ENCODE measurements around the gene PHC2.

DNA sequence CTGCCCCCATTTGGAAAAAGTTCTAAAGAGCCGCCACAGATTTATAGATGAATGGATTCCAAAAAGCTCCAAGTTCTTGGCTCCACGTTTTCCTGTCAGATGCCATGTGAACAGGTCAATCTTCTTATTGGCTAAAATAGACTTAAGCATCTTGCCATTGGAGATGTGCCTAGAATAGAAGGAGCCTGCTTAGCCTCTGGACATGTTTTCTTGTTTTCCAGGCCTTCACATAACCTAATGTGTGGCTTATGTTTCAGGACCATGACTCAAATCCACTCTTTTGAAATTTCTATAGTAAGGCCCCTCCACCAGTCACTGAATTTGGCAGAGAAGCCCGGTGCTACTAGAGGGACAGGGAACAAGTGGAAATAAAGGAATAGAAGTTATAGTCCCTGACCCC lies 31.5 kb downstream of the PHC2 start:
- TF ChIP-seq, protein P1, sequence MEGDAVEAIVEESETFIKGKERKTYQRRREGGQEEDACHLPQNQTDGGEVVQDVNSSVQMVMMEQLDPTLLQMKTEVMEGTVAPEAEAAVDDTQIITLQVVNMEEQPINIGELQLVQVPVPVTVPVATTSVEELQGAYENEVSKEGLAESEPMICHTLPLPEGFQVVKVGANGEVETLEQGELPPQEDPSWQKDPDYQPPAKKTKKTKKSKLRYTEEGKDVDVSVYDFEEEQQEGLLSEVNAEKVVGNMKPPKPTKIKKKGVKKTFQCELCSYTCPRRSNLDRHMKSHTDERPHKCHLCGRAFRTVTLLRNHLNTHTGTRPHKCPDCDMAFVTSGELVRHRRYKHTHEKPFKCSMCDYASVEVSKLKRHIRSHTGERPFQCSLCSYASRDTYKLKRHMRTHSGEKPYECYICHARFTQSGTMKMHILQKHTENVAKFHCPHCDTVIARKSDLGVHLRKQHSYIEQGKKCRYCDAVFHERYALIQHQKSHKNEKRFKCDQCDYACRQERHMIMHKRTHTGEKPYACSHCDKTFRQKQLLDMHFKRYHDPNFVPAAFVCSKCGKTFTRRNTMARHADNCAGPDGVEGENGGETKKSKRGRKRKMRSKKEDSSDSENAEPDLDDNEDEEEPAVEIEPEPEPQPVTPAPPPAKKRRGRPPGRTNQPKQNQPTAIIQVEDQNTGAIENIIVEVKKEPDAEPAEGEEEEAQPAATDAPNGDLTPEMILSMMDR (IDR thresholded peaks at IDR 0.05), result no peak
- TF ChIP-seq POLR2A (IDR thresholded peaks at IDR 0.05), result no peak
